ENCODE measurements around the gene TAPBP. TPM values are rescaled to one million over a fixed set of nuclear protein-coding genes. Genes with fewer than 3 reads are reported as not detected.
A peak's percentile ranks its signal among the peaks of the same experiment; 100 is the strongest.

The TAPBP gene
- total and polyA plus RNA-seq, 9 of the 15 experiments (the other 6 are each of a cell fraction or from before 2014, with no cell fraction given), result 5.6 to 74.0 (median 22.3) TPM

- TF ChIP-seq HBP1 (CRISPR knock-in tag; IDR thresholded peaks at IDR 0.05) (no peak), ETV1 (tag; conservative IDR thresholded peaks at IDR 0.05; ENCODE audit: low read depth) (no peak), SMC3 (conservative IDR thresholded peaks at IDR 0.05; ENCODE audit: insufficient read depth, low read depth, low read length) (0 out of 2 replicates have a peak, but pooled peaks have one; percentile 16), PREB (CRISPR knock-in tag; IDR thresholded peaks at IDR 0.05) (peak; percentile 96; the same call in 1 of the 2 replicates), CSDE1 (IDR thresholded peaks at IDR 0.05) (no peak), NEUROD1 (IDR thresholded peaks at IDR 0.05; ENCODE audit: borderline replicate concordance, low read depth, low read length, partially characterized antibody) (no peak), RBM22 (IDR thresholded peaks at IDR 0.05; ENCODE audit: low read depth, low read length, poor library complexity, severe bottlenecking) (peak; percentile 45), SMARCB1 (IDR thresholded peaks at IDR 0.05; ENCODE audit: insufficient read length, low read depth) (no peak), MIER1 (IDR thresholded peaks at IDR 0.05; ENCODE audit: low read depth) (no peak), RBM34 (IDR thresholded peaks at IDR 0.05; ENCODE audit: borderline replicate concordance, insufficient read depth, low read length) (no peak), KLF13 (tag; IDR thresholded peaks at IDR 0.05; ENCODE audit: borderline replicate concordance, low read depth) (no peak), ESRRA (IDR thresholded peaks at IDR 0.05; ENCODE audit: borderline replicate concordance, low read depth) (no peak), DMBX1 (CRISPR knock-in tag; IDR thresholded peaks at IDR 0.05; ENCODE audit: borderline replicate concordance) (no peak), ZNF146 (CRISPR knock-in tag; IDR thresholded peaks at IDR 0.05; ENCODE audit: unreplicated experiment) (no peak), COPS2 (conservative IDR thresholded peaks at IDR 0.05) (no peak), NR2C1 (IDR thresholded peaks at IDR 0.05) (no peak), NR2C1 (tag; IDR thresholded peaks at IDR 0.05) (no peak), TARDBP (IDR thresholded peaks at IDR 0.05) (no peak), MED1 (CRISPR knock-in tag; IDR thresholded peaks at IDR 0.05; ENCODE audit: borderline replicate concordance) (no peak), ETV6 (IDR thresholded peaks at IDR 0.05; ENCODE audit: borderline replicate concordance in 1 of 2, low read depth in 2 of 2, low read length in 1 of 2) (0 out of 4 replicates have a peak, but pooled peaks of 1 of the 2 experiments have one; percentile 2), ETV6 (CRISPR knock-in tag; IDR thresholded peaks at IDR 0.05; ENCODE audit: borderline replicate concordance) (no peak; the same call in 1 of the 2 replicates), ZNF512 (tag; IDR thresholded peaks at IDR 0.05) (no peak)
Measured at GRCh38 chr6:33272275-33273128, 41.4 kb downstream of the TAPBP start (continued).

Data from K562 (cell line).